Right lobe of liver (tissue), 6 donors: Measurements from ENCODE around the gene RAB21. TPM values are rescaled to one million over a fixed set of nuclear protein-coding genes. Genes with fewer than 3 reads are reported as not detected.

Experiments
- ATAC-seq, 4 donors: fragments of 200-7000 bp; cut with Tn5 transposase; one replicate each; pipeline ENCODE4 v1.9.1; 2020; ENCODE audit warnings: mild to moderate bottlenecking in 4 of 4, moderate library complexity in 4 of 4
- DNase-seq, 3 donors: peaks; one replicate each; pipeline ENCODE4 v3.0.0-alpha.2; 2020
- H3K27ac ChIP-seq, 3 donors: fragments of 200-600 bp; one replicate each; pipeline ENCODE4 v1.8.0; 2022
- H3K27me3 ChIP-seq, 2 donors: fragments of 200-600 bp; one replicate each; pipeline ENCODE4 v1.8.0; 2022
- H3K36me3 ChIP-seq, 4 donors: fragments of 200-600 bp; sonication (generic) in 1 of 4; one replicate each; pipeline versions ENCODE4 v1.5.1 to v1.8.0; 2017 to 2022; ENCODE audit warnings: control low read depth in 1 of 4
- H3K4me1 ChIP-seq, 4 donors: fragments of 200-600 bp; sonication (generic) in 1 of 4; one replicate each; pipeline versions ENCODE4 v1.5.1 to v1.8.0; 2017 to 2022; ENCODE audit warnings: control low read depth in 1 of 4
- H3K4me3 ChIP-seq, 3 donors: fragments of 200-600 bp; one replicate each; pipeline ENCODE4 v1.8.0; 2022
- H3K9me3 ChIP-seq, 4 donors: fragments of 200-600 bp; sonication (generic) in 1 of 4; one replicate each; pipeline versions ENCODE4 v1.5.1 to v1.8.0; 2017 to 2022; ENCODE audit warnings: control low read depth in 1 of 4
- POLR2A ChIP-seq: fragments of 450-650 bp; IDR thresholded peaks from one replicate; pipeline ENCODE4 v1.6.1; 2017; ENCODE audit warnings: antibody characterized with exemption, mild to moderate bottlenecking
- WGBS: methylation state at CpG from one replicate; pipeline ENCODE4 v1.1.6; 2018; ENCODE audit warnings: low coverage, low lambda C conversion rate; ENCODE audit not compliant: insufficient coverage; ENCODE audit errors: missing lambda C conversion rate; 5-methylcytosine and 5-hydroxymethylcytosine counted together
- intact Hi-C, 2 donors: fragments of 100-400 bp; cut with DNase I; formaldehyde crosslinking; loops; one replicate each; pipeline versions ENCODE4 v1.11.2 to v1.14.1; 2022
- total RNA-seq, 6 experiments: library from RNA; depleted of rRNA in 2 of 6; stranded (reverse); fragments of >200 nt in 2 of 6; fragmentation: NEBNext Ultra II Directional in 3 of 6; extraction: Animal tissue kit (Norgen Biotek cat#: 25700) in 3 of 6; gene quantifications; one replicate each; pipeline versions ENCODE4 v1.1.0 to v1.2.4, GENCODE V29; 2016 to 2023
- TF ChIP-seq, protein P1 (sequence below), 4 donors: fragments of 200-600 bp in 3 of 4; fragments of 450-650 bp in 1 of 4; IDR thresholded peaks; one replicate each; pipeline versions ENCODE4 v1.5.1 to v1.8.0; 2016 to 2022; ENCODE audit warnings: antibody characterized with exemption in 4 of 4, mild to moderate bottlenecking in 2 of 4
- donor health status: DM: no; HTN: yes; CAD: no.
- donor health status: DM: no; HTN: no; CAD: no.
- donor health status: DM: no; HTN: no; CAD: no.
- donor health status: DM: no; HTN: yes; CAD: no.
- donor health status: DM: no; HTN: yes; CAD: no.

Gene RAB21
- total RNA-seq, 6 experiments from 2014 or later = 23.0 to 45.2 (median 31.3) TPM

DNA sequence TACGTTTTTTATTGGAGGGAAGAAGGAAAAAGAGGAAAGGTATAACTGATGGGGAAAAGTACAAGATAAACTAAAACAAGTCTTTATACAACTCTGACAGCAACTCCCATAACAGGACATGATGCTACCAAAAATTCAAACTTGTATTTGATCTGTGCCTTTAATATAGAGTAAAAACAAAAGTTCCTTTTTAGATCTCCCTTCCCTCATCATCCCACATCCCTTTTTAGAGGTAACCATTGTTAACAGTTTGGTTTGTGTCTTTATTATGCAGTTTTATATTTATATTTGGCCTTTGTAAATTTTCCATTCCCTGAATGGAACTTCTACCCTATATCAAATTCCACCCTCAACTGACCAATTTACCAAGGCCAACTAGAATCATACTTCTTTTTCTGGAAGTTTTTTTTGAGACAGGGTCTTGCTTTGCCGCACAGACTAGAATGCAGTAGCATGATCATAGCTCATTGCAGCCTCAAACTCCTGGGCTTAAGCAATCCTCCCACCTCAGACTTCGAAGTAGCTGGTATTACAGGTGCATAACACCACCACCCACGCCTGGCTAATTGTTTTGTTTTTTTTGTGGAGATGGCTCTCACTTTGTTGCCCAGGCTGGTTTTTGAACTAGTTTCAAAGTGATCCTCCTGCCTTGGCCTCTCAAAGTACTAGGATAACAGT, 36.9 kb downstream of the RAB21 start:
- 88% methylated on average over 4 of the region's 4 CpGs for WGBS
- Histone ChIP-seq H3K4me1 (no peaks in the 10 kb centered on the region), H3K27me3 (no peaks in the 10 kb centered on the region), H3K36me3 (peaks cover 0 to 5% (median under 1%) of the 10 kb centered on the region in 4 donors), H3K9me3 (no peaks in the 10 kb centered on the region), H3K4me3 (no peak overlapping the region), H3K27ac (no peak overlapping the region)
- ATAC-seq (no peak), DNase-seq (no peak)
- intact Hi-C loops = no loop called here
- TF ChIP-seq, protein P1, sequence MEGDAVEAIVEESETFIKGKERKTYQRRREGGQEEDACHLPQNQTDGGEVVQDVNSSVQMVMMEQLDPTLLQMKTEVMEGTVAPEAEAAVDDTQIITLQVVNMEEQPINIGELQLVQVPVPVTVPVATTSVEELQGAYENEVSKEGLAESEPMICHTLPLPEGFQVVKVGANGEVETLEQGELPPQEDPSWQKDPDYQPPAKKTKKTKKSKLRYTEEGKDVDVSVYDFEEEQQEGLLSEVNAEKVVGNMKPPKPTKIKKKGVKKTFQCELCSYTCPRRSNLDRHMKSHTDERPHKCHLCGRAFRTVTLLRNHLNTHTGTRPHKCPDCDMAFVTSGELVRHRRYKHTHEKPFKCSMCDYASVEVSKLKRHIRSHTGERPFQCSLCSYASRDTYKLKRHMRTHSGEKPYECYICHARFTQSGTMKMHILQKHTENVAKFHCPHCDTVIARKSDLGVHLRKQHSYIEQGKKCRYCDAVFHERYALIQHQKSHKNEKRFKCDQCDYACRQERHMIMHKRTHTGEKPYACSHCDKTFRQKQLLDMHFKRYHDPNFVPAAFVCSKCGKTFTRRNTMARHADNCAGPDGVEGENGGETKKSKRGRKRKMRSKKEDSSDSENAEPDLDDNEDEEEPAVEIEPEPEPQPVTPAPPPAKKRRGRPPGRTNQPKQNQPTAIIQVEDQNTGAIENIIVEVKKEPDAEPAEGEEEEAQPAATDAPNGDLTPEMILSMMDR (IDR thresholded peaks at IDR 0.05) = no peak
- TF ChIP-seq POLR2A = no peak

GRCh38 chr12:71792599-71792998, 37.9 kb downstream of the RAB21 start:
- H3K4me3 ChIP-seq = no peak overlapping the region
- no peaks in the 10 kb centered on the region for H3K9me3 ChIP-seq
- 70% methylated on average over 1 of the region's 1 CpG for WGBS
- H3K4me1 ChIP-seq = no peaks in the 10 kb centered on the region
- TF ChIP-seq POLR2A = no peak
- TF ChIP-seq, protein P1 (IDR thresholded peaks at IDR 0.05) = no peak
- H3K27ac ChIP-seq = no peak overlapping the region
- DNase-seq = no peak
- H3K27me3 ChIP-seq = no peaks in the 10 kb centered on the region
- intact Hi-C loops = no loop called here
- no peak for ATAC-seq
- peaks cover 0 to 4% (median 0%) of the 10 kb centered on the region in 4 donors for H3K36me3 ChIP-seq

- Histone ChIP-seq H3K4me1 (no peaks in the 10 kb centered on the region), H3K27ac (no peak overlapping the region), H3K9me3 (no peaks in the 10 kb centered on the region), H3K4me3 (no peak overlapping the region), H3K27me3 (no peaks in the 10 kb centered on the region), H3K36me3 (no peaks in the 10 kb centered on the region)
- no CpG with 5 or more reads among the region's 1 CpG for WGBS
- TF ChIP-seq, protein P1 (IDR thresholded peaks at IDR 0.05) = no peak
- TF ChIP-seq POLR2A = no peak
- intact Hi-C loops = no loop called here
- DNase-seq (no peak), ATAC-seq (no peak)
Measured at GRCh38 chr12:71795901-71796300, 41.2 kb downstream of the RAB21 start.

DNA sequence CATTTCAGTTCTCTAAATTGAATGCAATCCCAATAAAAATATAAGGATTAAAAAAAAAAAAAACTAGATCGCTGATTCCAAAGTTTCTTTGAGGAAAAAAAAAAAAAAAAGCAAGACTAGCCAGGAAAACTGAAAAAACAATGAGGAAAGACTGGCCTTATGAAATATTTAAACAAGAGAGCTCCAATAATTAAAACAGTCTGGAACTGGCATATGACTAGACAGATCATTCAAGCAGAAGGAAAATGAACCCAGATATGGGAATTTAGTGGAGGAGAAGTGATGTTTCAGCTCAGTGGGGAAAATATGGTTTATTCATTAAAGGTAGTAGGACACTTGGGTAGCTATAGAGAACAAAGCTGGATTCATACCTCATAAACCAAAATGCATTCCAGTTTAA, 42.9 kb downstream of the RAB21 start:
- DNase-seq = no peak

More for the DNA sequence above, 42.9 kb downstream of the RAB21 start:
- H3K4me1 ChIP-seq = no peaks in the 10 kb centered on the region
- 75% methylated on average over 1 of the region's 1 CpG for WGBS
- H3K27me3 ChIP-seq = no peaks in the 10 kb centered on the region
- no peak overlapping the region for H3K4me3 ChIP-seq
- no peak for ATAC-seq
- intact Hi-C loops = no loop called here
- no peak overlapping the region for H3K27ac ChIP-seq
- no peaks in the 10 kb centered on the region for H3K9me3 ChIP-seq
- no peaks in the 10 kb centered on the region for H3K36me3 ChIP-seq
- TF ChIP-seq POLR2A = no peak
- TF ChIP-seq, protein P1 (IDR thresholded peaks at IDR 0.05) = no peak
